GM13976 (cell line): Measurements from ENCODE around the gene NUP188.
"Not testable (repeated sequence)": the region's sequence is repeated elsewhere in the genome, so short reads cannot be mapped to it uniquely, and the experiment has no call there.

Source experiments
- DNase-seq: peaks from one replicate; pipeline ENCODE4 v3.0.0; 2012; ENCODE audit warnings: low spot score
- in situ Hi-C: fragments of 300-500 bp; cut with MboI; formaldehyde crosslinking; loops from one replicate; pipeline ENCODE4 v1.12.0; 2022; ENCODE audit warnings: low sequenced_read_pairs, mixed read lengths, inconsistent platforms; ENCODE audit not compliant: unreplicated experiment
- TF ChIP-seq, protein P1 (sequence below): IDR thresholded peaks from 2 replicates; pipeline ENCODE4 v1.5.1; 2012; ENCODE audit warnings: borderline replicate concordance, mild to moderate bottlenecking; ENCODE audit not compliant: insufficient read depth; ENCODE audit errors: extremely low read depth, missing control alignments, control extremely low read depth

Gene NUP188

DNA sequence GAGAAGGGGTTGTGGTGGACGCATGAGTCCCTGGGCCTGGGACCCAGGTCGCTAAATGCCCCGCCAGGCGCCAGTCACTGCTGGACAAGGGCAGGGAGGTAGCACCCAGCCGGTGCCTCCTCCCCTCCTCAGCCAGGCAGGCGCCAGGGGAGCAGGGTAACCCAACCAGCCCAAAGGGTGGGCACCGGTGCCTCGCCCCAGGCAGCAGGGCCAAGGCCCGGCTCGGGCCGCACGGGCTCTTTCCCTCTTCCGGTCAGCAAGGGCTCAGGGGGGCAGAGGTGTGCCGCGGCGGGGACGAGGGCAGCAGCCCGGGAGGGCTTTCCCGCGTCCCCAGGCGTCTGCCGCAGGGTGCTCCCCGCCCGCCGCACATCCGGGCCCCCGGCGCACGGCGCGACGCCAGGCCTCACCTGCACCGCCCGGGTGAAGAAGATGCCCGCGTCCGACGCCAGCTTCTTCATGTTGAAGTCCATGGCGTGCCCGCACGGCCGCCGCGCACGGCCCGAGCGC, 80.2 kb downstream of the NUP188 start:
- DNase-seq, result peak; percentile 60
- in situ Hi-C loops, result no loop called here
- TF ChIP-seq, protein P1, sequence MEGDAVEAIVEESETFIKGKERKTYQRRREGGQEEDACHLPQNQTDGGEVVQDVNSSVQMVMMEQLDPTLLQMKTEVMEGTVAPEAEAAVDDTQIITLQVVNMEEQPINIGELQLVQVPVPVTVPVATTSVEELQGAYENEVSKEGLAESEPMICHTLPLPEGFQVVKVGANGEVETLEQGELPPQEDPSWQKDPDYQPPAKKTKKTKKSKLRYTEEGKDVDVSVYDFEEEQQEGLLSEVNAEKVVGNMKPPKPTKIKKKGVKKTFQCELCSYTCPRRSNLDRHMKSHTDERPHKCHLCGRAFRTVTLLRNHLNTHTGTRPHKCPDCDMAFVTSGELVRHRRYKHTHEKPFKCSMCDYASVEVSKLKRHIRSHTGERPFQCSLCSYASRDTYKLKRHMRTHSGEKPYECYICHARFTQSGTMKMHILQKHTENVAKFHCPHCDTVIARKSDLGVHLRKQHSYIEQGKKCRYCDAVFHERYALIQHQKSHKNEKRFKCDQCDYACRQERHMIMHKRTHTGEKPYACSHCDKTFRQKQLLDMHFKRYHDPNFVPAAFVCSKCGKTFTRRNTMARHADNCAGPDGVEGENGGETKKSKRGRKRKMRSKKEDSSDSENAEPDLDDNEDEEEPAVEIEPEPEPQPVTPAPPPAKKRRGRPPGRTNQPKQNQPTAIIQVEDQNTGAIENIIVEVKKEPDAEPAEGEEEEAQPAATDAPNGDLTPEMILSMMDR, result no peak

DNA sequence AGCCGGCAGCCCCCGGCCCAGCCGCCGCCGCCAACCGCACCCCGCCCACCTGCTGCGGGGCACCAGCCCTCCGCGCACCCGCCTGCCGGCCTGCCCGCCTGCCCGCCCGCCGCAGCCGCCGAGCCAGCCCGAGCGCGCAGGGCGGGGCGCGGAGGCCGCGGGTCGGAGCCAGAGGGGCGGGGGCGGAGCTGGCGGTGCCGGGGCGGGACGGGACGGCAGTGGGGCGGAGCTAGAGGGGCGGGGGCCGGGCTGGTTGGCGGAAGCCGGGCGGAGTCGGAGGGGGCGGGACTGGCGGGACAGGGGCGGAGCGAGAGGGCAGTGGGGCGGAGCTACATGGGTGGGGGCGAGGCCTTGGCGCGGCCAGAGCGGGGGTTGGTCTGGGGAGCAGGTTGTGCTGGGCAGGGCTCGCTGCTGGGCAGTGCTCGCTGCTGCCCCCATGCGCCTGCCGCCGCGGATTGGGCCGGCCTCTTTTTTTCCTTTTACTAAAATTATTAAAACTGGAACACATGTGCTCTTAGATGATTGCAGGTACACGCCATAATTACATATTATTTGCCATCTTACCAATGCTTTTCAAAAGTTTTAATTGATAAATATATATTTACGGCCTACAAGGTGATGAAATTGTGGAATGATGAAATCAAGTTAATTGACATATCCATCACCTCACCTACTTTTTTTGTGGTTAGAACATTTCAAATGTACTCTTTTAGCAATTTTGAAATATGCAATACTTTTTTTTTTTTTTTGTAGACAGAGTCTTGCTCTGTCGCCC, 80.9 kb downstream of the NUP188 start, which contains the start of gene SH3GLB2:
TSS of gene SH3GLB2 (minus strand) at position 140 of the 775 bp plus-strand sequence. CDS start 177 bp downstream, outside the sequence.
- TF ChIP-seq, protein P1, result peak; percentile 82
- DNase-seq, result peak; percentile 99
- in situ Hi-C loops, result no loop called here

DNA sequence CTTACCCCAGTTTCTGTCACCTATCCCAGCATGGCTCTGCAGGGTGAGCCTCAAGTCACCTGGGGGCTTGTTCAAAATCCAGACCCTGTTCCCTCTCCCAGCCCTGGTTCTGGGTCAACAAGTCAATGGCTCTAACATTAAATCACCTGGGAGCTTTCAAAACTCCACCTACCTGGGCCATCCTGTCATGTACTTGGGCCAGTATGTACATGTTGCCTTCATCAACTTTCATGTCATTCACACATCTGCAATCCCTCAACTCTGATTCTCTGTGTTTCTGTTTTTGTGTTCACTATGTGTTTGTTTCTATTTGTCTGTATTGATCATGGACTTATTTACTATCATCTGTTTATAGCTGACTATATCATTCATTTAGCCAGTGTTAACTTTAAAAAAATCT, 82.7 kb downstream of the NUP188 start:
- in situ Hi-C loops, result no loop called here
- TF ChIP-seq, protein P1, result no peak
- DNase-seq, result no peak

DNA sequence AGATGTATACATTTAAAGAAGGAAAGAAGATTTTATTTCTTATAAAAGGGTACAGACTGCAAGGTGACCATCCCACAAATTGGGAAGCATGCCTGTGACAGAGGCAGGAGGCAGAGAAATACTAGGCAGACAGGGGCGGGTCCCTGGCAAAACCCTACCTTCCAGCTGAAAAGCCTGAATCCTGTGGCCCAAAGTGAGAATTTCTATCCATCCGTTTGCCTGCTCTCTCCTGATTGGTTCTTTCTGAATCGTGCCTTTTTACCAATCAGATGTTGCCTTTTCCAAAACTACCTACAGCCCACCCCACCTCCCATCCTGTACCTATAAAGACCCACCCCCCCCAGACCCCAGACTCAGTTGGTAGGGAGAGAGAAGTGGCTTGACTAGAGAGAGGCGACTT, 84.0 kb downstream of the NUP188 start:
- in situ Hi-C loops, result no loop called here
- TF ChIP-seq, protein P1, result no peak
- no peak for DNase-seq

DNA sequence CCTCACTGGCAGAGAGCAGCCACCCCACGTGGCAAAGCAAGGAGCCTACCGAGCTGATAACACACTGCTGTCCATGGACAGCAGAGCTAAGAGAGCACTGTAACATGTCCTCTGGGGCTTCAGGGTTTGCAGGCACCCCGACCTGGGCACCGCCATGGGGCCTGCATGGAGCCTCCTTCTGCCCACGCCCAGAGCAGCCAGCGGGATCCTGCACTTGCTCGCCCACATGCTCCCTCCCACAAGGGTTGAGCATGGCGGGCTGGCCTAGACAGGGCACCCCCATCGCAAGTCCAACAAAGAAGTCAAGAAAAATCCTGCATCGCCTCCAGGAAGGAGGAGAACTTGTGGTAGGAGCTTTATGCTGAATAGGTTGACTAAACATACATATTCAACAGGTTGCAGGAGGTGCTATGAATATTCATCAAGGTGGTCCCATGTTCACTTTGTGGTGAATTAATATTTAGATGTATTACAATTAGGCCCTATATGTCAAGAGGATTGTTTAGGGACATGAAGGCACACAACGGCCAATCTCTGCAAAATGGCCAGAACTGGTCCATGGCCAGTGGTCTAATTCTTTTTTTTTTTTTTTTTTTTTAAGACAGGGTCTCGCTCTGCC, 85.2 kb downstream of the NUP188 start:
- TF ChIP-seq, protein P1, result no peak
- in situ Hi-C loops, result no loop called here
- DNase-seq, result no peak

DNA sequence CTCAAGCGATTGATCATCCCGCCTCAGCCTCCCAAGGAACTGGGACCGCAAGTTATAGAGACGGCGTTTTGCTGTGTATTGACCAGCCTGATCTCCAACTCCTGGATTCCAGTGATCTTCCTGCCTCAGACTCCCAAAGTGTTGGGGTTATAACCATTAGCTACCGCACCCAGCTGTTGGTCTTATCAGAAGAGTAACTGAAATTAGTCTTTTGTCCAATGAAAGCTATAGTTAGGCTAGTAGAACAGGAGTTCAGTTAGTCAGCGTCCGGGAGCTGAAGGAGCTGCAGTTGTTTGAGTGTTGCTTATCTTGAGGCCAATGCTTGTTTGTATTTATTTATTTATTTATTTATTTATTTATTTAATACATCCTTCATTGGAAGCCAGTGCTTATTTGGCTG, 85.7 kb downstream of the NUP188 start:
- in situ Hi-C loops, result no loop called here
- TF ChIP-seq, protein P1, result no peak

DNA sequence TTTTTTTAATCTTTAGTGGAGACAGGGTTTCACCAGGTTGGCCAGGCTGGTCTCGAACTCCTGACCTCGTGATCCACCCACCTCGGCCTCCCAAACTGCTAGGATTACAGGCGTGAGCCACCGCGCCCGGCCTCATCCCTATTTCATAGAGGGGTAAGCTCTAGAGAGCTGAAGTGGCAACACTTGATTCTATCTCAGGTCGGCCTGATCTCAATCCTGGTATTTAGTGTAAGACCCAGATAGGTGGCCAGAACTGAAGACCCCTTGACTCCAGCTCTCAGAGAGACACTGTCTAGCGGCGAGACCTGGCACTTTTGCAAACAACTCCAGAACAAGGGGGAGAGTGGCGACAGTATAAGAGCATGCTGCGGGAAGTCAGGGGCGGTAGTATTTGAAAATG, 88.3 kb downstream of the NUP188 start:
- DNase-seq, in situ Hi-C loops: not testable (repeated sequence)

More for the DNA sequence above, 85.7 kb downstream of the NUP188 start:
- DNase-seq, result no peak
